H9 (cell line): Measurements from ENCODE around the gene SCG2. TPM values are rescaled to one million over a fixed set of nuclear protein-coding genes. Genes with fewer than 3 reads are reported as not detected.

Experiments
- DNase-seq: peaks from one replicate; pipeline ENCODE4 v3.0.0-alpha.2; 2017
- H2AFZ ChIP-seq: one replicate; pipeline ENCODE4 v1.6.1; 2013; ENCODE audit warnings: mild to moderate bottlenecking, low read length, control low read depth, moderate library complexity
- H2AK5ac ChIP-seq: 2 replicates; pipeline ENCODE4 v1.6.1; 2013; ENCODE audit warnings: low read length, control low read depth, mixed read lengths; ENCODE audit not compliant: insufficient read length
- H2BK120ac ChIP-seq: one replicate; pipeline ENCODE4 v1.6.1; 2013; ENCODE audit warnings: low read depth, mild to moderate bottlenecking, low read length, control low read depth, inconsistent platforms; ENCODE audit not compliant: poor library complexity, severe bottlenecking
- H2BK12ac ChIP-seq: 2 replicates; pipeline ENCODE4 v1.6.1; 2013; ENCODE audit warnings: low read length, control low read depth, mixed read lengths, low read depth; ENCODE audit not compliant: insufficient read length
- H2BK15ac ChIP-seq: 2 replicates; pipeline ENCODE4 v1.6.1; 2013; ENCODE audit warnings: low read depth, low read length, control low read depth
- H2BK20ac ChIP-seq: one replicate; pipeline ENCODE4 v1.6.1; 2013; ENCODE audit warnings: low read depth, mild to moderate bottlenecking, low read length, control low read depth, inconsistent platforms; ENCODE audit not compliant: poor library complexity, severe bottlenecking
- H2BK5ac ChIP-seq: 2 replicates; pipeline ENCODE4 v1.6.1; 2013; ENCODE audit warnings: low read length, control low read depth, mixed read lengths; ENCODE audit not compliant: insufficient read length
- H3K14ac ChIP-seq: 2 replicates; pipeline ENCODE4 v1.6.1; 2013; ENCODE audit warnings: low read length, control low read depth; ENCODE audit not compliant: insufficient read depth
- H3K18ac ChIP-seq: 2 replicates; pipeline ENCODE4 v1.6.1; 2013; ENCODE audit warnings: low read depth, mild to moderate bottlenecking, mixed read lengths, low read length, control low read depth; ENCODE audit not compliant: insufficient read length
- H3K23ac ChIP-seq: 2 replicates; pipeline ENCODE4 v1.6.1; 2013; ENCODE audit warnings: low read length, control low read depth, mixed read lengths, low read depth; ENCODE audit not compliant: insufficient read length
- H3K23me2 ChIP-seq: 2 replicates; pipeline ENCODE4 v1.6.1; 2013; ENCODE audit warnings: low read depth, mild to moderate bottlenecking, mixed read lengths, low read length, control low read depth; ENCODE audit not compliant: insufficient read length, poor library complexity, severe bottlenecking
- H3K27ac ChIP-seq: 2 replicates; pipeline ENCODE4 v1.5.1; 2013; ENCODE audit warnings: low read length, control low read depth, mixed read lengths, low read depth; ENCODE audit not compliant: insufficient read length
- H3K27me3 ChIP-seq: 2 replicates; pipeline ENCODE4 v1.6.1; 2013; ENCODE audit warnings: low read length, control low read depth, inconsistent platforms; ENCODE audit not compliant: insufficient read depth
- H3K4ac ChIP-seq: 2 replicates; pipeline ENCODE4 v1.6.1; 2013; ENCODE audit warnings: low read depth, mild to moderate bottlenecking, control low read depth, inconsistent platforms, low read length, moderate library complexity
- H3K4me1 ChIP-seq: 2 replicates; pipeline ENCODE4 v1.6.1; 2013; ENCODE audit warnings: low read length, control low read depth, inconsistent platforms; ENCODE audit not compliant: insufficient read depth
- H3K4me2 ChIP-seq: 2 replicates; pipeline ENCODE4 v1.6.1; 2013; ENCODE audit warnings: low read length, control low read depth, mixed read lengths; ENCODE audit not compliant: insufficient read length, insufficient read depth
- H3K56ac ChIP-seq: 2 replicates; pipeline ENCODE4 v1.6.1; 2013; ENCODE audit warnings: low read depth, mild to moderate bottlenecking, mixed read lengths, low read length, control low read depth; ENCODE audit not compliant: insufficient read length
- H3K79me1 ChIP-seq: 2 replicates; pipeline ENCODE4 v1.6.1; 2013; ENCODE audit warnings: low read depth, mild to moderate bottlenecking, moderate library complexity, low read length, control low read depth, inconsistent platforms; ENCODE audit not compliant: insufficient read depth, poor library complexity, severe bottlenecking
- H3K79me2 ChIP-seq: 2 replicates; pipeline ENCODE4 v1.6.1; 2013; ENCODE audit warnings: low read length, control low read depth, inconsistent platforms; ENCODE audit not compliant: insufficient read depth
- H3K9ac ChIP-seq: 2 replicates; pipeline ENCODE4 v1.6.1; 2013; ENCODE audit warnings: low read length, control low read depth, mixed read lengths; ENCODE audit not compliant: insufficient read length; ENCODE audit errors: extremely low read depth
- H3K9me3 ChIP-seq: one replicate; pipeline ENCODE4 v1.6.1; 2013; ENCODE audit warnings: low read depth, low read length, inconsistent platforms; ENCODE audit not compliant: control insufficient read depth
- H3T11ph ChIP-seq: one replicate; pipeline ENCODE4 v1.6.1; 2013; ENCODE audit warnings: mild to moderate bottlenecking, low read length, control low read depth, inconsistent platforms
- H4K20me1 ChIP-seq: one replicate; pipeline ENCODE4 v1.6.1; 2013; ENCODE audit not compliant: control insufficient read depth, insufficient read length, insufficient read depth
- H4K5ac ChIP-seq: 2 replicates; pipeline ENCODE4 v1.6.1; 2013; ENCODE audit warnings: low read depth, mild to moderate bottlenecking, mixed read lengths, low read length, control low read depth; ENCODE audit not compliant: insufficient read length
- H4K8ac ChIP-seq: replicated peaks from 2 replicates; pipeline ENCODE4 v1.6.1; 2013; ENCODE audit warnings: low read length, control low read depth, mixed read lengths, low read depth; ENCODE audit not compliant: insufficient read length
- H4K91ac ChIP-seq: 2 replicates; pipeline ENCODE4 v1.6.1; 2013; ENCODE audit warnings: low read depth, mild to moderate bottlenecking, moderate library complexity, mixed read lengths, low read length, control low read depth; ENCODE audit not compliant: insufficient read length
- H3K27ac Mint-ChIP-seq, 3 experiments: 2 replicates in 2 of 3; 3 replicates in 1 of 3; pipeline ENCODE4 v1.8.0; 2020 to 2021; ENCODE audit warnings: mixed read lengths in 3 of 3, mild to moderate bottlenecking in 1 of 3, moderate library complexity in 1 of 3
- H3K27me3 Mint-ChIP-seq: 2 replicates; pipeline ENCODE4 v1.8.0; 2021; ENCODE audit warnings: low read depth, mild to moderate bottlenecking, moderate library complexity, mixed read lengths
- H3K36me3 Mint-ChIP-seq, 3 experiments: 2 replicates in 2 of 3; 3 replicates in 1 of 3; pipeline ENCODE4 v1.8.0; 2020 to 2021; ENCODE audit warnings: low read depth in 3 of 3, mixed read lengths in 3 of 3; ENCODE audit not compliant: insufficient read depth in 1 of 3
- H3K4me1 Mint-ChIP-seq, 2 experiments: 2 replicates each; pipeline ENCODE4 v1.8.0; 2020; ENCODE audit warnings: mixed read lengths in 2 of 2
- H3K4me3 Mint-ChIP-seq, 2 experiments: 2 replicates in 1 of 2; 3 replicates in 1 of 2; pipeline ENCODE4 v1.8.0; 2020 to 2021; ENCODE audit warnings: mild to moderate bottlenecking in 2 of 2, mixed read lengths in 2 of 2, moderate library complexity in 1 of 2
- H3K9me3 Mint-ChIP-seq, 2 experiments: 2 replicates in 1 of 2; 3 replicates in 1 of 2; pipeline ENCODE4 v1.8.0; 2020; ENCODE audit warnings: mild to moderate bottlenecking in 2 of 2, mixed read lengths in 2 of 2, moderate library complexity in 1 of 2
- WGBS: extraction: QIAGEN DNeasy Blood & Tissue Kit; methylation state at CpG from one replicate; pipeline ENCODE4 v1.1.7; 2013; ENCODE audit warnings: missing lambda C conversion rate, low lambda C conversion rate, mixed read lengths; ENCODE audit not compliant: insufficient read length; ENCODE audit errors: extremely low coverage; 5-methylcytosine and 5-hydroxymethylcytosine counted together
- total RNA-seq: library from RNA; stranded (reverse); gene quantifications from 2 replicates; pipeline ENCODE4 v1.2.1, GENCODE V29; 2021
- TF ChIP-seq, protein P1 (sequence below): fragments of 200-600 bp; sonication (generic); conservative IDR thresholded peaks from 3 replicates; pipeline ENCODE4 v1.8.0; 2021; ENCODE audit warnings: antibody characterized with exemption, mild to moderate bottlenecking

Gene SCG2
- total RNA-seq, 1 experiment from 2014 or later = 4.4 TPM

DNA sequence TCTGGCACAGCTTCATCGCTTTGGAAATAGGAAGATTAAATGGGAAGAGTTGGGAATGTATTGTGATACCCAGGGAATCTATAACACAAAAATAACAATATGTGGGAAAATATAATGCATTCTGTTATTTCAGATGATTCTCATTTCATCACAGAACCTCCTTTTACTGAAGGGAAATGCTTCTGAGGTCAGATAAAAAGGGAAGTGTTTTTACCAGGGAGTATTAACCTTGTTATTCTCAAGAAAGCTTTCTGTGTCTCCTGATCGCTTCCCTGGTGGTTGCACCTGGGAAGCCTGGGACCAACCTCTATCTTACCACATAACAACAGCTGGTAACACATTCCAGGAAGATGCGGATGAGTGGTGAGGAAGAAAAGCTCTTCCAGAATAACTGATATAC, 47.2 kb downstream of the SCG2 start:
- H3K27me3 ChIP-seq = no peaks in the 10 kb centered on the region
- TF ChIP-seq, protein P1, sequence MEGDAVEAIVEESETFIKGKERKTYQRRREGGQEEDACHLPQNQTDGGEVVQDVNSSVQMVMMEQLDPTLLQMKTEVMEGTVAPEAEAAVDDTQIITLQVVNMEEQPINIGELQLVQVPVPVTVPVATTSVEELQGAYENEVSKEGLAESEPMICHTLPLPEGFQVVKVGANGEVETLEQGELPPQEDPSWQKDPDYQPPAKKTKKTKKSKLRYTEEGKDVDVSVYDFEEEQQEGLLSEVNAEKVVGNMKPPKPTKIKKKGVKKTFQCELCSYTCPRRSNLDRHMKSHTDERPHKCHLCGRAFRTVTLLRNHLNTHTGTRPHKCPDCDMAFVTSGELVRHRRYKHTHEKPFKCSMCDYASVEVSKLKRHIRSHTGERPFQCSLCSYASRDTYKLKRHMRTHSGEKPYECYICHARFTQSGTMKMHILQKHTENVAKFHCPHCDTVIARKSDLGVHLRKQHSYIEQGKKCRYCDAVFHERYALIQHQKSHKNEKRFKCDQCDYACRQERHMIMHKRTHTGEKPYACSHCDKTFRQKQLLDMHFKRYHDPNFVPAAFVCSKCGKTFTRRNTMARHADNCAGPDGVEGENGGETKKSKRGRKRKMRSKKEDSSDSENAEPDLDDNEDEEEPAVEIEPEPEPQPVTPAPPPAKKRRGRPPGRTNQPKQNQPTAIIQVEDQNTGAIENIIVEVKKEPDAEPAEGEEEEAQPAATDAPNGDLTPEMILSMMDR = no peak
- no peak overlapping the region for H2BK5ac ChIP-seq
- no peaks in the 10 kb centered on the region for H3K4me1 ChIP-seq
- no peak overlapping the region for H3K56ac ChIP-seq
- no peak overlapping the region for H2BK12ac ChIP-seq
- no peaks in the 10 kb centered on the region for H4K20me1 ChIP-seq
- no peak overlapping the region for H4K8ac ChIP-seq
- no peak overlapping the region for H2BK120ac ChIP-seq
- H3K27ac ChIP-seq = no peak overlapping the region
- no peak overlapping the region for H3K18ac ChIP-seq
- whole genome bisulfite sequencing = no CpG with 5 or more reads among the region's 3 CpGs
- H3K4me2 ChIP-seq = no peak overlapping the region
- no peak overlapping the region for H3K14ac ChIP-seq
- Mint-ChIP-seq H3K27ac (no peak overlapping the region), H3K4me3 (no peak overlapping the region), H3K36me3 (no peaks in the 10 kb centered on the region), H3K27me3 (peaks cover 25% of the 10 kb centered on the region), H3K4me1 (peaks cover 2% of the 10 kb centered on the region in 2 experiments; a peak in 2 of 4 replicates), H3K9me3 (no peaks in the 10 kb centered on the region)
- H3T11ph ChIP-seq = no peak overlapping the region
- H2BK15ac ChIP-seq = no peak overlapping the region
- no peak overlapping the region for H4K91ac ChIP-seq
- H3K79me1 ChIP-seq = no peaks in the 10 kb centered on the region
- H2BK20ac ChIP-seq = no peak overlapping the region
- no peak overlapping the region for H3K23ac ChIP-seq
- H4K5ac ChIP-seq = no peak overlapping the region
- no peak overlapping the region for H3K4ac ChIP-seq
- no peaks in the 10 kb centered on the region for H3K23me2 ChIP-seq
- H3K79me2 ChIP-seq = no peaks in the 10 kb centered on the region
- no peaks in the 10 kb centered on the region for H3K9me3 ChIP-seq
- H2AFZ ChIP-seq = no peak overlapping the region
- no peak overlapping the region for H2AK5ac ChIP-seq
- no peak overlapping the region for H3K9ac ChIP-seq
- DNase-seq = no peak
